ENCODE measurements around the gene TCIRG1.

TCIRG1 gene

GRCh38 chr11:68052137-68052873 is 13.5 kb downstream of the TCIRG1 start:
- no peak for DNase-seq

- DNase-seq = no peak
Measured at GRCh38 chr11:68053117-68053516, 14.3 kb downstream of the TCIRG1 start.

GRCh38 chr11:68053981-68054812 is 15.4 kb downstream of the TCIRG1 start:
- DNase-seq = no peak

- DNase-seq = no peak
Measured at GRCh38 chr11:68056317-68057285, 17.8 kb downstream of the TCIRG1 start.

- DNase-seq = no peak
Measured at GRCh38 chr11:68057807-68058206, 19.0 kb downstream of the TCIRG1 start.

GRCh38 chr11:68061508-68061907 is 22.7 kb downstream of the TCIRG1 start:
- DNase-seq = no peak

GRCh38 chr11:68064926-68065325 is 26.1 kb downstream of the TCIRG1 start:
- no peak for DNase-seq

- no peak for DNase-seq
Measured at GRCh38 chr11:68065841-68066240, 27.0 kb downstream of the TCIRG1 start.

- no peak for DNase-seq
Measured at GRCh38 chr11:68066742-68067141, 27.9 kb downstream of the TCIRG1 start.

- DNase-seq = no peak
Measured at GRCh38 chr11:68067991-68068390, 29.2 kb downstream of the TCIRG1 start.

- DNase-seq = no peak
Measured at GRCh38 chr11:68071281-68072048, 32.6 kb downstream of the TCIRG1 start.

- peak; percentile 21 for DNase-seq
Measured at GRCh38 chr11:68074584-68075352, 35.9 kb downstream of the TCIRG1 start.

- DNase-seq = no peak
Measured at GRCh38 chr11:68076371-68077042, 37.7 kb downstream of the TCIRG1 start.

GRCh38 chr11:68077617-68078582 is 39.1 kb downstream of the TCIRG1 start:
- peak; percentile 42 for DNase-seq

GRCh38 chr11:68080860-68081259 is 42.0 kb downstream of the TCIRG1 start:
- DNase-seq = no peak

- no peak for DNase-seq
Measured at GRCh38 chr11:68081691-68082090, 42.9 kb downstream of the TCIRG1 start.

GRCh38 chr11:68082481-68082880 is 43.7 kb downstream of the TCIRG1 start:
- no peak for DNase-seq

- no peak for DNase-seq
Measured at GRCh38 chr11:68083517-68083916, 44.7 kb downstream of the TCIRG1 start.

- DNase-seq = no peak
Measured at GRCh38 chr11:68089679-68090078, 50.9 kb downstream of the TCIRG1 start.

GRCh38 chr11:68090287-68090686 is 51.5 kb downstream of the TCIRG1 start:
- DNase-seq = no peak

Data from NCI-H510A treated with DMSO at 0.1 percent for 48 hours (cell line).